Measurements from ENCODE around the gene SKI. TPM values are rescaled to one million over a fixed set of nuclear protein-coding genes. Genes with fewer than 3 reads are reported as not detected.
A peak's percentile ranks its signal among the peaks of the same experiment; 100 is the strongest.

SKI gene
- total and polyA plus RNA-seq, 2 donors (not counting 1 experiment from before 2014, with no cell fraction given): 14.9 to 74.9 TPM

- Histone ChIP-seq H3K9me3 (ENCODE audit: control extremely low read depth in 1 of 3, control insufficient read depth in 2 of 3, insufficient read depth in 1 of 3, low read length in 2 of 3) (no peaks in the 10 kb centered on the region), H3K36me3 (replicated peaks in 1 of 2; ENCODE audit: control extremely low read depth in 1 of 2, control insufficient read depth in 1 of 2, extremely low read depth in 1 of 2, insufficient read depth in 2 of 2, low read length in 1 of 2) (peaks cover 0 to 3% of the 10 kb centered on the region in 2 experiments), H3K79me2 (ENCODE audit: control insufficient read depth, insufficient read depth, low read length) (peaks cover 79% of the 10 kb centered on the region), H3K9ac (ENCODE audit: low read length) (peak overlapping the region; percentile 72), H2AFZ (ENCODE audit: insufficient read depth, low read depth, low read length, poor library complexity, severe bottlenecking) (no peak overlapping the region), H3K27me3 (replicated peaks in 1 of 4; ENCODE audit: control extremely low read depth in 1 of 4, control insufficient read depth in 3 of 4, insufficient read depth in 4 of 4, low read length in 3 of 4) (no peaks in the 10 kb centered on the region), H3K4me1 (ENCODE audit: control insufficient read depth in 2 of 2, insufficient read depth in 2 of 2, low read length in 2 of 2) (peaks cover 70 to 78% of the 10 kb centered on the region in 2 donors), H3K27ac (ENCODE audit: low read length in 2 of 2) (peak overlapping the region; percentile 29 to 93), H4K20me1 (ENCODE audit: control insufficient read depth, insufficient read depth, low read length, poor library complexity, severe bottlenecking) (peaks cover 78% of the 10 kb centered on the region), H3K4me3 (ENCODE audit: control extremely low read depth in 1 of 5, extremely low read depth in 1 of 5, insufficient read depth in 1 of 5, low read depth in 2 of 5, low read length in 4 of 5) (peak overlapping the region in 3 of 5 experiments; percentile 68 to 82 (median 74)), H3K4me2 (replicated peaks; ENCODE audit: low read depth, low read length, poor library complexity, severe bottlenecking) (peak overlapping the region; percentile 89)
- H3K4me1 Mint-ChIP-seq: peaks cover 73% of the 10 kb centered on the region
- peak; percentile 51 for DNase-seq
- TF ChIP-seq CTCF (IDR thresholded peaks at IDR 0.05) (no peak), EZH2 (IDR thresholded peaks at IDR 0.05; ENCODE audit: borderline replicate concordance, insufficient read depth, low read depth, low read length, poor library complexity, severe bottlenecking) (no peak)
- ChIA-PET POLR2A (interaction anchor here (1.0 to 3.4 kb wide), 3 partner anchors 38 to 150 kb away, joined by 4 to 30 read pairs (median 4); no protein-coding TSS in a partner anchor), CTCF (interaction anchor here (0.6 to 2.2 kb wide), 5 partner anchors 20 to 80 kb away, joined by 3 to 8 read pairs (median 5); partner anchors contain the start of gene FAAP20)
- intact Hi-C loops (cut with micrococcal nuclease): no loop called here
- WGBS (ENCODE audit: insufficient coverage): 87% methylated on average over 19 of the region's 26 CpGs
- peak overlapping the region; percentile 98 for H3K4me3 Mint-ChIP-seq
- ATAC-seq (ENCODE audit: low read depth): no peak
- H3K27me3 Mint-ChIP-seq: no peaks in the 10 kb centered on the region
- peak overlapping the region; percentile 91 for H3K27ac Mint-ChIP-seq
- no peaks in the 10 kb centered on the region for H3K9me3 Mint-ChIP-seq (ENCODE audit: insufficient read depth)
Observed at GRCh38 chr1:2231532-2232254, 3.6 kb downstream of the SKI start.

All from B cell (primary cell).